HUES6 (cell line): ENCODE results near the gene ZNF334.

Source experiments
- H3K27ac ChIP-seq: 2 replicates; pipeline ENCODE4 v1.7.0; 2013; ENCODE audit warnings: low read depth, mild to moderate bottlenecking, low read length, inconsistent platforms
- H3K27me3 ChIP-seq: 2 replicates; pipeline ENCODE4 v1.6.1; 2013; ENCODE audit warnings: low read length; ENCODE audit not compliant: control insufficient read depth, insufficient read depth
- H3K36me3 ChIP-seq: 2 replicates; pipeline ENCODE4 v1.6.1; 2013; ENCODE audit warnings: low read length; ENCODE audit not compliant: control insufficient read depth, insufficient read depth
- H3K4me1 ChIP-seq: 2 replicates; pipeline ENCODE4 v1.6.1; 2013; ENCODE audit warnings: low read length; ENCODE audit not compliant: control insufficient read depth, insufficient read depth
- H3K4me3 ChIP-seq: 2 replicates; pipeline ENCODE4 v1.5.1; 2013; ENCODE audit warnings: low read depth, low read length
- H3K9ac ChIP-seq: one replicate; pipeline ENCODE4 v1.6.1; 2013; ENCODE audit warnings: mild to moderate bottlenecking, low read length
- H3K9me3 ChIP-seq: 2 replicates; pipeline ENCODE4 v1.6.1; 2013; ENCODE audit warnings: low read depth, low read length; ENCODE audit not compliant: control insufficient read depth, insufficient read depth

Gene ZNF334

DNA sequence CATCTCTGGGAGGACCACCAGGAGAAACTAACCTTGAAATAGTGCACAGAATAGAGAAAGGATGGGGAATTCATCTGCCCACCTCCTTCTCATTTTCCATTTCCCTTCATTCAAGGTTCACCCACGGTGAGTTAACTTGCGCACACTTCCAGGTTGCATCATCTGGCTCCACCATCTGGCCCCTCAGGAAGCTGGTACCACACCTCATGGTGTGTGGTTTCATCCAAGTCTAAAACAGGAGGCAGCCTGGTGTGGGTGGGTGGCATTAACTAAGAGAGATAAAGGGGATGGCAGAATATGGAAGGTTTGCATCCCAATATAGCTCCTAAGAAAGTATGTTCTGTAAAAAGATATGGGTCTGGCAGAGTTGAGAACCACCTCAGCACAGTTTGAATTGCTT, 3.8 kb downstream of the ZNF334 start:
- Histone ChIP-seq H3K9ac (no peak overlapping the region), H3K27me3 (no peaks in the 10 kb centered on the region), H3K27ac (no peak overlapping the region), H3K4me3 (no peak overlapping the region), H3K9me3 (peaks cover 36% of the 10 kb centered on the region), H3K4me1 (0 out of 2 replicates have a peak, but pooled peaks cover 4% of the 10 kb centered on the region), H3K36me3 (peaks cover 42% of the 10 kb centered on the region)

- Histone ChIP-seq H3K27ac (no peak overlapping the region), H3K9me3 (peaks cover 53% of the 10 kb centered on the region), H3K4me3 (no peak overlapping the region), H3K36me3 (peaks cover 59% of the 10 kb centered on the region), H3K4me1 (no peaks in the 10 kb centered on the region), H3K27me3 (no peaks in the 10 kb centered on the region), H3K9ac (no peak overlapping the region)
These were observed 5.5 kb downstream of the ZNF334 start for GRCh38 chr20:46507760-46508407.

GRCh38 chr20:46505506-46505905, 7.9 kb downstream of the ZNF334 start:
- H3K27ac ChIP-seq: no peak overlapping the region
- H3K4me1 ChIP-seq: no peaks in the 10 kb centered on the region
- no peak overlapping the region for H3K9ac ChIP-seq
- peaks cover 76% of the 10 kb centered on the region for H3K9me3 ChIP-seq
- peaks cover 73% of the 10 kb centered on the region for H3K36me3 ChIP-seq
- no peak overlapping the region for H3K4me3 ChIP-seq
- no peaks in the 10 kb centered on the region for H3K27me3 ChIP-seq

GRCh38 chr20:46501961-46502360, 11.4 kb downstream of the ZNF334 start:
- Histone ChIP-seq H3K36me3 (peaks cover 72% of the 10 kb centered on the region), H3K4me1 (no peaks in the 10 kb centered on the region), H3K27ac (no peak overlapping the region), H3K4me3 (no peak overlapping the region), H3K9me3 (peaks cover 94% of the 10 kb centered on the region), H3K9ac (no peak overlapping the region), H3K27me3 (no peaks in the 10 kb centered on the region)

DNA sequence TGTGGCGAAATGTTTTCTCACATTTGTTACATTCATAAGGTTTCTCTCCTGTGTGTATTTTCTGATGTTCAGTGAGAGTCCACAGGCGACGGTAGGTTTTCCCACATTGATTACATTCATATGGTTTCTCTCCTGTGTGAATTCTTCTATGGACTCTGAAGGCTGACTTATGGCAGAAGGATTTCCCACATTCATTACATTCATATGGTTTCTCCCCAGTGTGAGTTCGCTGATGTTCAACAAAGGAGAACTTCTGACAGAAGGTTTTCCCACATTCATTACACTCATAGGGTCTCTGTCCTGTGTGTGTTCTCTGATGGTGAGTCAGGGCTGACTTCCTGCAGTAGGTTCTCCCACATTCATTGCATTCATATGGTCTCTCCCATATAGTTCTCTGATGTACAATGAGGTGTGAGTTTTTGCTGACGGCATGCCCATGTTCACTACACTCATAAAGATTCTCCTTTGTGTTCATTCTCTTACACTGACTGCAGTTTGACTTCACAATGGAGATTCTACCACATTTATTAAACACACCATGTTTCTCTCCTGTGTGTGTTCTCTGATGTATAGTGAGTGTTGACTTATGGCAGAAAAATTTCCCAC, 11.9 kb downstream of the ZNF334 start:
- H3K27me3 ChIP-seq: no peaks in the 10 kb centered on the region
- H3K27ac ChIP-seq: no peak overlapping the region
- no peak overlapping the region for H3K4me3 ChIP-seq
- peaks cover 94% of the 10 kb centered on the region for H3K9me3 ChIP-seq
- H3K36me3 ChIP-seq: peaks cover 77% of the 10 kb centered on the region
- no peaks in the 10 kb centered on the region for H3K4me1 ChIP-seq
- H3K9ac ChIP-seq: no peak overlapping the region

DNA sequence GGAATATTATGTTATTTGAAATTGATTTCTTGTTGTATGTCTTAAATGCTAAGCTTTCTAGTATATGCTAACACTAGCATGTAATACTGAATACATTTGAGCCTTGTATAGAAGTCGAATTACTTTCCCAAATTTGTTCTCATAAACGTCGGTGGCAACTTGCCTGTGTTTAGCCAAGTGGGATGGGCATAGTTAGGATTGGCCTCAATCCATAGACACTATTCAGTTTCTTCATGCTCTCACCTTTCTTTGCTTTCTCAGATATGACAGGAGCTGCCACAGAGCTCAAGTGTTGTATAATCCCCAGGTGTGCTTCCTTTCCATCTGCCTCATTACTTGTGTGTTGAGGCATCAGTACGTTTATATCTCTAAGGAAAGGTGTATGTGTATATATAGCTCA, 19.3 kb downstream of the ZNF334 start:
- H3K9ac ChIP-seq: no peak overlapping the region
- no peak overlapping the region for H3K4me3 ChIP-seq
- no peaks in the 10 kb centered on the region for H3K27me3 ChIP-seq
- H3K27ac ChIP-seq: no peak overlapping the region
- peaks cover 26% of the 10 kb centered on the region for H3K9me3 ChIP-seq
- H3K4me1 ChIP-seq: no peaks in the 10 kb centered on the region
- H3K36me3 ChIP-seq: peaks cover 15% of the 10 kb centered on the region; the same call in 1 of the 2 replicates

DNA sequence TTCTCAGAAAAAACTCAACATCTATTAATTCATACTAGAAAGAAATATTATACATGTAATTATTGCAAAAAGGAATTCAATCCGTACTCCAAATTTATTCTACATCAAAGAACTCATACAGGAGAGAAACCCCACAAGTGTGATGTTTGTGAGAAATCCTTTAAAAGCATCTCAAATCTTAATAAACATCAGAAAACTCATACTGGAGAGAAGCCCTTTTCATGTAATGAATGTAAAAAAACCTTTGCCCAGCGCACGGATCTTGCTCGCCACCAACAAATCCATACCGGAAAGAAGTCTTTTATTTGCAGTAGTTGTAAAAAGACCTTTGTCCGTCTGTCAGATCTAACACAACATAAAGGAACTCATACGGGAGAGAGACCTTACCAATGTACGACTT, 22.0 kb downstream of the ZNF334 start:
- no peak overlapping the region for H3K4me3 ChIP-seq
- no peaks in the 10 kb centered on the region for H3K4me1 ChIP-seq
- H3K27me3 ChIP-seq: no peaks in the 10 kb centered on the region
- no peak overlapping the region for H3K9ac ChIP-seq
- no peak overlapping the region for H3K27ac ChIP-seq
- H3K36me3 ChIP-seq: peaks cover 1% of the 10 kb centered on the region; the same call in 1 of the 2 replicates
- peaks cover 4% of the 10 kb centered on the region; the same call in 1 of the 2 replicates for H3K9me3 ChIP-seq

DNA sequence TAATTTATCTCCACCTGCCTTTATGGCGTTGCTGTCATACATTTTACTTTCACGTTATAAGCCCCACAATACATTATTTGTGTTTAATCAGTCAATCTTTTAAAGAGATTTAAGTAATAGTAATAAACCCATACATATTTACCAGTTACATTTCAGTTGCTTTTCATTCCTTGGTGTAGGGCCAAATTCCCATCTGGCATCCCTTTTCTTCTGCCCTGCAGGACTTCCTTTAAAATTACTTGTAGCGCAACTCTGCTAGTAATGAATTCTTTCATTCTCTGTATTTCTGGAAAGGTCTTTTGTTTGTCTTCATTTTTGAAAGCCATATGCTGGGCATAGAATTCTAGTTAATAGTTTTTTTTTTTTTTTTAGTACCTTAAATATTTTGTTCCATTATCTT, 24.9 kb downstream of the ZNF334 start:
- Histone ChIP-seq H3K4me3 (no peak overlapping the region), H3K9me3 (no peaks in the 10 kb centered on the region), H3K9ac (no peak overlapping the region), H3K27me3 (no peaks in the 10 kb centered on the region), H3K4me1 (peaks cover 7% of the 10 kb centered on the region; the same call in 1 of the 2 replicates), H3K27ac (no peak overlapping the region), H3K36me3 (no peaks in the 10 kb centered on the region)

- Histone ChIP-seq H3K36me3 (no peaks in the 10 kb centered on the region), H3K27me3 (no peaks in the 10 kb centered on the region), H3K4me1 (peaks cover 7% of the 10 kb centered on the region; the same call in 1 of the 2 replicates), H3K9me3 (no peaks in the 10 kb centered on the region), H3K4me3 (no peak overlapping the region), H3K9ac (no peak overlapping the region), H3K27ac (no peak overlapping the region)
These were observed 25.7 kb downstream of the ZNF334 start for GRCh38 chr20:46487628-46488027.

DNA sequence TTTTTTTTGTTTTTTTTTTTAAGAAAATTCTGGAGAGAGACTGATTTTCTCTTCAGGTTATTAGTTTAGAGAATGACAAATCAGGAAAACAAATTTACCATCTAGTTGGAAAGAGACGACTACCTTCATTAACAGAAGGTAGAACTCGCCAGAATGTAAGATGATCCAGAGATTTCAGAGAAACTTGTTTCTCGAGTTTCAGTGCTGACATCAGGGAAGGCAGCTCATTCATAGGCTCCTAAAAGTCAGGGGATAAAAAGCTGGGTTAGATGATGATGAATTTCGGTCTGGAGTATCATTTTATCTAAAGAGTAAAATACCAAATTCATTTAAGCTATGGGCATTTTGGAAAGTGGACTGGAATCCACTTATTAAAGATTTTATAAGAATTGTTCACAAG, 27.9 kb downstream of the ZNF334 start:
- no peaks in the 10 kb centered on the region for H3K36me3 ChIP-seq
- H3K4me1 ChIP-seq: peaks cover 7% of the 10 kb centered on the region; the same call in 1 of the 2 replicates
- H3K4me3 ChIP-seq: no peak overlapping the region
- no peaks in the 10 kb centered on the region for H3K9me3 ChIP-seq
- no peaks in the 10 kb centered on the region for H3K27me3 ChIP-seq
- no peak overlapping the region for H3K27ac ChIP-seq
- no peak overlapping the region for H3K9ac ChIP-seq

DNA sequence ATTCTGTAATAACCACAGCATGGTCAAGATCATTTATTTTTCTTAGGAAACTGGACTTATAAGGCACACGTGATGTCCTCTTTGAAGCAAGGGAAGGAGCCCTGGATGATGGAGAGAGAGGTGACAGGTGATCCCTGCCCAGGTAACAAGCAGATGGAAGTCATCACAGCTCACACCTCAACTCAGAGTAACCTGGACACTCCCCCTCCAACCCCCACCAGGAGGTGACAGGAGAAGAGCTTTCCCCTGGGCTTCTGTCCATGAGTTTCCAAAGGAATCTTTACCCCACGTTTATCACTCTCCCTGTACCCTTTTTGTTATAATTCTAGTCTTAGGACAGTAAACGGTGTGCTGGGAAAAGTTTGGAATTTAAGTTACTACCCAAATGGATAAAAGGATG, 28.4 kb downstream of the ZNF334 start:
- peaks cover 7% of the 10 kb centered on the region; the same call in 1 of the 2 replicates for H3K4me1 ChIP-seq
- H3K27me3 ChIP-seq: no peaks in the 10 kb centered on the region
- H3K4me3 ChIP-seq: no peak overlapping the region
- H3K9ac ChIP-seq: no peak overlapping the region
- no peak overlapping the region for H3K27ac ChIP-seq
- H3K36me3 ChIP-seq: no peaks in the 10 kb centered on the region
- H3K9me3 ChIP-seq: no peaks in the 10 kb centered on the region
